ENCODE results near the gene RBM17. TPM values are rescaled to one million over a fixed set of nuclear protein-coding genes. Genes with fewer than 3 reads are reported as not detected.

RBM17 gene
- total RNA-seq, 2 donors from 2014 or later = 48.5 to 65.0 TPM

DNA sequence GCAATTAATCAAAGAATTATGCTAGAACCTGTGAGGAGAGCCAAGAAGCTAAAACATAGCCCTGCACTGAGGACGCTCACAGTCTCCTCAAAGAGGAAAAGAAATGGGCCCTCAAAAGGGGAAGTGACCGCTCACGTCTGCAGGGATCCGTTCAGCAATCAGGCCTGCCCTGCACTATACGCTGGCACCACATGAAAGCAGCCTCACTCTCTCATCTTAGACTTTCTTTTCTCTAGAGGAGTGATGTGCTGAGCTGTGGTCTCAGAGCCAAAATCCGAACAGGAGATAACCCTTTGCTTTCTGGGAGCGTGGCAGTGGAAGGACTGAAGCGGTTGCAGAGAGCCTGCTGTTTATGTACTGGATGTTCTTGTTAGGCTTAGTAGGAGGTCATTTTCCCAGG lies 20.4 kb upstream of the RBM17 start:
- no peak for TF ChIP-seq CTCF (IDR thresholded peaks at IDR 0.05)
- ATAC-seq (ENCODE audit: insufficient number of reproducible peaks, low FRiP score, low read depth) (no peak), DNase-seq (ENCODE audit: low spot score) (no peak)
- Histone ChIP-seq H3K27ac (no peak overlapping the region), H3K4me3 (no peak overlapping the region), H3K36me3 (no peaks in the 10 kb centered on the region), H3K9me3 (no peaks in the 10 kb centered on the region), H3K4me1 (ENCODE audit: control insufficient read depth in 1 of 2, low read depth in 2 of 2) (peaks cover 0 to 3% of the 10 kb centered on the region in 2 donors), H3K27me3 (replicated peaks; ENCODE audit: insufficient read depth) (no peaks in the 10 kb centered on the region)

- no peaks in the 10 kb centered on the region for H3K36me3 ChIP-seq
- no peak for DNase-seq (ENCODE audit: low spot score)
- no peaks in the 10 kb centered on the region for H3K9me3 ChIP-seq
- no peak overlapping the region for H3K4me3 ChIP-seq
- H3K27me3 ChIP-seq (replicated peaks; ENCODE audit: insufficient read depth) = no peaks in the 10 kb centered on the region
- no peak for ATAC-seq (ENCODE audit: insufficient number of reproducible peaks, low FRiP score, low read depth)
- no peak overlapping the region for H3K27ac ChIP-seq
- H3K4me1 ChIP-seq (ENCODE audit: control insufficient read depth in 1 of 2, low read depth in 2 of 2) = peaks cover 0 to 3% of the 10 kb centered on the region in 2 donors
- no peak for TF ChIP-seq CTCF (IDR thresholded peaks at IDR 0.05)
These were observed 19.5 kb upstream of the RBM17 start for GRCh38 chr10:6069081-6069931.

DNA sequence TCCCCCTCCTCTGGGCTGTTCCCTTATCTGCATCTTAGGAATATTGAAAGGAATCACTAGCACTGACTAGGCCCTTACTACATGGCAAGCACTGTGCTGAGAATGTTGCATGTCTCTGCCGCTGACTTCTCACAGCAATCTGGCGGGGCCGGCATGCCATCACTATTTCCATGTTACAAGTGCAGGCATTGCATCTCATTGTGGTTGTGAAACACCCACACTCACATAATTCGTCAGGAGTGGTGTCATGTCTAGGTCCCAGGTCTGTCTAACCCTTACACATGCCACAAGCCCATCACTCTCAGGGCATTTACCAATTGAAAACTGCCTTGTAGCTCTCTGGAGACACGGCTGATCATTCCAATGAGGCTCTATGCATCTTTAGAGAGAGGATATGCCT lies 18.2 kb upstream of the RBM17 start:
- ATAC-seq (ENCODE audit: insufficient number of reproducible peaks, low FRiP score, low read depth) (no peak), DNase-seq (ENCODE audit: low spot score) (no peak)
- no peak for TF ChIP-seq CTCF (IDR thresholded peaks at IDR 0.05)
- H3K36me3 ChIP-seq = no peaks in the 10 kb centered on the region
- no peaks in the 10 kb centered on the region for H3K9me3 ChIP-seq
- no peak overlapping the region for H3K27ac ChIP-seq
- no peak overlapping the region for H3K4me3 ChIP-seq
- H3K4me1 ChIP-seq (ENCODE audit: control insufficient read depth in 1 of 2, low read depth in 2 of 2) = peaks cover 3 to 4% of the 10 kb centered on the region in 2 donors
- H3K27me3 ChIP-seq (replicated peaks; ENCODE audit: insufficient read depth) = no peaks in the 10 kb centered on the region

GRCh38 chr10:6071181-6072175 lies 17.4 kb upstream of the RBM17 start:
- ATAC-seq (ENCODE audit: insufficient number of reproducible peaks, low FRiP score, low read depth) = no peak

More at GRCh38 chr10:6071181-6072175, 17.4 kb upstream of the RBM17 start:
- Histone ChIP-seq H3K36me3 (no peaks in the 10 kb centered on the region), H3K9me3 (no peaks in the 10 kb centered on the region), H3K27me3 (replicated peaks; ENCODE audit: insufficient read depth) (no peaks in the 10 kb centered on the region), H3K4me1 (ENCODE audit: control insufficient read depth in 1 of 2, low read depth in 2 of 2) (peaks cover 3 to 4% of the 10 kb centered on the region in 2 donors), H3K27ac (no peak overlapping the region), H3K4me3 (no peak overlapping the region)
- no peak for DNase-seq (ENCODE audit: low spot score)
- TF ChIP-seq CTCF (IDR thresholded peaks at IDR 0.05) = no peak

Data from thoracic aorta (tissue), 2 donors.